ENCODE measurements around the gene TPX2.

TPX2 gene

GRCh38 chr20:31738729-31739549 lies at the start of gene TPX2:
TSS of gene TPX2 (plus strand) at chr20:31739290. CDS start at chr20:31757477, 18,187 bp downstream.
- peak; percentile 94 for DNase-seq (ENCODE audit: low read depth)

- no peak for DNase-seq (ENCODE audit: low read depth)
Measured at GRCh38 chr20:31690124-31690666, 48.9 kb upstream of the TPX2 start.

- DNase-seq (ENCODE audit: low read depth) = no peak
Measured at GRCh38 chr20:31691646-31692275, 47.3 kb upstream of the TPX2 start.

GRCh38 chr20:31693402-31693801 lies 45.7 kb upstream of the TPX2 start:
- no peak for DNase-seq (ENCODE audit: low read depth)

- DNase-seq (ENCODE audit: low read depth) = no peak
Measured at GRCh38 chr20:31693987-31694661, 45.0 kb upstream of the TPX2 start.

- DNase-seq (ENCODE audit: low read depth) = no peak
Measured at GRCh38 chr20:31694842-31695593, 44.1 kb upstream of the TPX2 start.

GRCh38 chr20:31695849-31696804 lies 43.0 kb upstream of the TPX2 start:
- DNase-seq (ENCODE audit: low read depth) = peak; percentile 87

- DNase-seq (ENCODE audit: low read depth) = no peak
Measured at GRCh38 chr20:31698243-31698802, 40.8 kb upstream of the TPX2 start.

- DNase-seq (ENCODE audit: low read depth) = peak; percentile 96
Measured at GRCh38 chr20:31698803-31699718, 40.0 kb upstream of the TPX2 start.

GRCh38 chr20:31699801-31700728 lies 39.0 kb upstream of the TPX2 start:
- no peak for DNase-seq (ENCODE audit: low read depth)

- DNase-seq (ENCODE audit: low read depth) = no peak
Measured at GRCh38 chr20:31700747-31701146, 38.3 kb upstream of the TPX2 start.

GRCh38 chr20:31701591-31701990 lies 37.5 kb upstream of the TPX2 start:
- DNase-seq (ENCODE audit: low read depth) = no peak

- DNase-seq (ENCODE audit: low read depth) = peak; percentile 77
Measured at GRCh38 chr20:31704225-31705119, 34.6 kb upstream of the TPX2 start.

GRCh38 chr20:31705191-31705590 lies 33.9 kb upstream of the TPX2 start:
- no peak for DNase-seq (ENCODE audit: low read depth)

GRCh38 chr20:31705598-31706597 lies 33.2 kb upstream of the TPX2 start:
- no peak for DNase-seq (ENCODE audit: low read depth)

All from HS-5 (cell line).